Measurements from ENCODE around the gene MARCHF2. TPM values are rescaled to one million over a fixed set of nuclear protein-coding genes. Genes with fewer than 3 reads are reported as not detected.

MARCHF2 gene
- polyA plus RNA-seq, 4 donors = 11.4 to 20.8 (median 15.7) TPM

DNA sequence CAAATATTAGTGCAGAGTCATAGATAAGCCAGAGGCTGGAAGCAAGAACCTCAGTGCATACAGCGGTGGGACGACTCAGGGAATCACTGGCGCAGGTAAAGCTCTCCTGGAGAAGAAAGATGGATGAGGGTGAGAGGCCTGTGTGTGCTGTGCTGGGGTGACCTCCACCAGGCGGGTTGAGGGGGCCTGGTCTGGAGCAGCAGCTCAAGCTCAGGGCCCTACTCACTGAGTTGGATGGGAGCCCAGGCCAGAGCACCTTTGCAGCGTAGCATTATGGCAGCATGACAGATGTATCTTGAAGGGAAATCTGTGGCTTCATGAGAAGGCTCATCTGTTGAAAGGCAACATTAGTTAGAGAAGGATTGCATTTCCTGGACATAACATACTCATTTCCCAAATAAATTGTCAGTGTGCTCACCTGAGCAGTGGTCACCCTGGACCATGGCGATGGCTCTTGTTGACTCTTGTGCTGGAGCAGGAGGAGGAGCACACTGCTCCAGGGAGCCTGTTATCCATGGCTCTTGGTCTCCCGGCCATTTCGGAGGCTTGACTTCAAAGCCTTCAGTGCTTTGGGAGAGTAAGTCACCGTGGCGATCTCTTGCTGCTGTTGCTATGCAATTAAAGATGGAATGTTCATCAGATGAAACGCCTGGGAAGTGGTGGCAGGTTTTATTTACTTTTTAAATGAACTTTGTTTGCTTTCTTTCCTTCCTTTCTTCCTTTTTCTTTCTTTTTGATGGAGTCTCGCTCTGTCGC lies 56.7 kb downstream of the MARCHF2 start:
- no peak for DNase-seq (ENCODE audit: low read depth in 4 of 4, low spot score in 2 of 4)

DNA sequence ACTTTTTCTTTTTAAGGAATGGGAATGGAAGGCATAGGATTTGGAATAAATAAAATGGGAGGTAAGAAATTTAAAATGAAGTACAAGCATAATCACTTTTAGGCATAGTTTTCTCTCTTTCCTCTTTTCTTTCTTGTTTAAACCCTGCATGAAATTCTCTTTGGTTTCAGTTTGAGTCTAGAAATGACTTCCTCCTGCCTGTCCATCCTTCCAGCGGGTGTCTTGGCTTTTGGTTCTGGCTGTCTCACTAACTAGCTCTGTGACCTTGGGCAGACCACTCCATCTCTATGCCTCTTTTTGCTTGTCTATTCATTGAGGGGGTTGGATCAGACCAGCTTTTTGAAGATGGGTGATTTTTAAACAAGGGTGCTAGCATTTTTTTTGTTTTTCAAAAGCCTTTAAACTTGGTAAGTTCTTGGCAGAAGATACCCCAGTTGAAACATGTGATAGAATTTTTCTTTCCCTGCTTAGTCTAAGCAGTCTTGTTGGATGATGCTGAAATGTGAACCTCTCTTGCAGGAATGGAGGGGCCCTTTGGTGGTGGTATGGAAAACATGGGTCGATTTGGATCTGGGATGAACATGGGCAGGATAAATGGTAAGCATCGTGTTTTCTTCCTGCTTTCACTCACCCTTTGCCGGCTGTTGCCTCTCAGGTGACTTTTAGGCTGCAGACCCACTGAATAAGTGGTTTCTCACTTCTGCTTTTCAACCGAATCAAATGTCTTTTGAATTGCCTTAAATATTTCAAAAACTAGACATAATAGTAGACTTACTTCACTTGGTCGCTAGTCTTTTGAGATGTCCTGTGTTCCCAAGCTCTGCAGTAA lies 60.8 kb downstream of the MARCHF2 start:
- no peak for DNase-seq (ENCODE audit: low read depth in 4 of 4, low spot score in 2 of 4)

DNA sequence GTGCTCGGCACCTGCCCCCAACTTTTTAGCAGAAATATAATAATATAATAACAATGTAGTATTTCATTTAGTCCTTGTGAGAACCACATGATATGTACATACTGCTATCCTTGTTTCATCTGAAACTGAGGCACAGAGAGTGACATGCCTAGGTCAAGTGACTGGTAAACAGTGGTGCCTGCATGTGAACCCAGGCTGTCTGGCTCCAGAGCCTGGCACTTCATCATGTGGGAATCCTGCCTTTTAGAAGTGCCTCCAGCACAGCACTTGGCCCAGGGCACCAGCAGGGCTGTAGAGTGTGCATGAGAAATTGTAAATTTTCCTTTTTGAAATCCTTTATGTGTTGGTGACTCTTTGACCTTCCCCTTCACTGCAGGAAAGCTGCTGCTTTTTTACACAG lies 61.9 kb downstream of the MARCHF2 start:
- DNase-seq (ENCODE audit: low read depth in 4 of 4, low spot score in 2 of 4) = no peak

- DNase-seq (ENCODE audit: low read depth in 4 of 4, low spot score in 2 of 4) = no peak
Observed at GRCh38 chr19:8476524-8476923, 63.4 kb downstream of the MARCHF2 start.

- DNase-seq (ENCODE audit: low read depth in 4 of 4, low spot score in 2 of 4) = no peak
Observed at GRCh38 chr19:8477889-8478288, 64.8 kb downstream of the MARCHF2 start.

GRCh38 chr19:8478598-8478997 lies 65.5 kb downstream of the MARCHF2 start:
- DNase-seq (ENCODE audit: low read depth in 4 of 4, low spot score in 2 of 4) = no peak

- DNase-seq (ENCODE audit: low read depth in 4 of 4, low spot score in 2 of 4) = no peak
Observed at GRCh38 chr19:8481201-8481600, 68.1 kb downstream of the MARCHF2 start.

DNA sequence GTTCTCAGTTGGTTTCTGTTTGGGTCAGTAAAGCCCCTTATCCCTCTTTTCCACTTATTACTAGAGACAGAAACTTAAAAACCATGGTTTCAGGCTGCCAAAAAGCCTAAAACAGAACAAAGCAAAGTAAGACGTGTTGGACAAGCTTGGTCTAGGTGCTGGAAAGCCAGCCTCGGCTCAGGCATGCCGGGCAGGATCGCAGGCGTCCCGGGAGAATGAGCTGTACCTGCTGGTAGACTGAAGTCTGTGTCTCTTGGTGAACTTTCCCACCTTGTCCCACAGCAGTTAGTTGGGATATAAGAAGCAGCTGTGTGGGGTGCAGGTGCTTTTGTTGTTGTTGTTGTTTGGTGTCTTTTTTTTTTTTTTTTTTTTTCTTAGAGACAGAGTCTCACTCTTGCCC lies 68.5 kb downstream of the MARCHF2 start:
- no peak for DNase-seq (ENCODE audit: low read depth in 4 of 4, low spot score in 2 of 4)

DNA sequence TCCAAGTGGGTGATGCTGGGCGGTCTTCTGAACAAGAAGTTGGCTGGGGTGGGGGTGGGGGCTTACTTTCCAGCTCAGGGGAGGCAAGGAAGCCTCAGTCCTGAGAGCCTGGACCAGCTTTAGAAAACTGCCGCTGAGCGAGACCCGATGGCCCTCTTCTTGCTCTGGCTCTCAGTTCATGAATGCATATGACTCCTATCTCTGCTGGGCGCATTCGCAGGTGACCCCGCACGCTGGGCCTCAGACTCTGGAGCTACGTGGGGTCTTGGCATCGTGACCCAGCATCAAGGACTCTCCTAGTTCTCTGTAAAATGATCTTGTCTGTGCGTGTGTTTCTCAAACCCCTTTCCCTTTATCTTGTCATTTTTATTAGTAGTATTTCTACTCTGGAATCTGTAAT lies 69.6 kb downstream of the MARCHF2 start:
- DNase-seq (ENCODE audit: low read depth in 4 of 4, low spot score in 2 of 4) = no peak

DNA sequence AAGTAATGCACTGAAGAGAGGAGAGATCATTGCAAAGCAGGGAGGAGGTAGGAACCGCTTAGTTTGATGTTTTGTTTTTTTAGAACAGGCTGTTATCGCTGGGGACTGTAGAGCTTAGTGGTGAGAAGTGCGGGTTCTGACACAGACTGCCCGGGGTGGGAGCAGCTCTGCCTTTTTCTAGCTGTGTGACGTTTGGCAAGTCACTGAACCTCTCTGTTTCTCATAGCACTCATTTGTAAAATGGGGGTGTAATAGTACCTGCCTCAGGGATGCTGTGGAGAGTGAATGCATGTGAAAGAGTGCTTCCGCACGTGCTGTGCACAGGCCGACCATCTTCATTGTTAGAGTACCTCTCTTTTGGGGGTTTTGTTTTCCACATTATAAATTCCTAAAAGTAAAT lies 70.1 kb downstream of the MARCHF2 start:
- DNase-seq (ENCODE audit: low read depth in 4 of 4, low spot score in 2 of 4) = no peak

GRCh38 chr19:8484331-8484894 lies 71.3 kb downstream of the MARCHF2 start:
- no peak for DNase-seq (ENCODE audit: low read depth in 4 of 4, low spot score in 2 of 4)

DNA sequence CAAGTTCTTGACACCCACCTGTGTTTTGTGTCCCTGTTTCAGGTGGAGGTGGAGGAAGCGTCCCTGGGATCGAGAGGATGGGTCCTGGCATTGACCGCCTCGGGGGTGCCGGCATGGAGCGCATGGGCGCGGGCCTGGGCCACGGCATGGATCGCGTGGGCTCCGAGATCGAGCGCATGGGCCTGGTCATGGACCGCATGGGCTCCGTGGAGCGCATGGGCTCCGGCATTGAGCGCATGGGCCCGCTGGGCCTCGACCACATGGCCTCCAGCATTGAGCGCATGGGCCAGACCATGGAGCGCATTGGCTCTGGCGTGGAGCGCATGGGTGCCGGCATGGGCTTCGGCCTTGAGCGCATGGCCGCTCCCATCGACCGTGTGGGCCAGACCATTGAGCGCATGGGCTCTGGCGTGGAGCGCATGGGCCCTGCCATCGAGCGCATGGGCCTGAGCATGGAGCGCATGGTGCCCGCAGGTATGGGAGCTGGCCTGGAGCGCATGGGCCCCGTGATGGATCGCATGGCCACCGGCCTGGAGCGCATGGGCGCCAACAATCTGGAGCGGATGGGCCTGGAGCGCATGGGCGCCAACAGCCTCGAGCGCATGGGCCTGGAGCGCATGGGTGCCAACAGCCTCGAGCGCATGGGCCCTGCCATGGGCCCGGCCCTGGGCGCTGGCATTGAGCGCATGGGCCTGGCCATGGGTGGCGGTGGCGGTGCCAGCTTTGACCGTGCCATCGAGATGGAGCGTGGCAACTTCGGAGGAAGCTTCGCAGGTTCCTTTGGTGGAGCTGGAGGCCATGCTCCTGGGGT lies 72.7 kb downstream of the MARCHF2 start:
- DNase-seq (ENCODE audit: low read depth in 4 of 4, low spot score in 2 of 4) = no peak

DNA sequence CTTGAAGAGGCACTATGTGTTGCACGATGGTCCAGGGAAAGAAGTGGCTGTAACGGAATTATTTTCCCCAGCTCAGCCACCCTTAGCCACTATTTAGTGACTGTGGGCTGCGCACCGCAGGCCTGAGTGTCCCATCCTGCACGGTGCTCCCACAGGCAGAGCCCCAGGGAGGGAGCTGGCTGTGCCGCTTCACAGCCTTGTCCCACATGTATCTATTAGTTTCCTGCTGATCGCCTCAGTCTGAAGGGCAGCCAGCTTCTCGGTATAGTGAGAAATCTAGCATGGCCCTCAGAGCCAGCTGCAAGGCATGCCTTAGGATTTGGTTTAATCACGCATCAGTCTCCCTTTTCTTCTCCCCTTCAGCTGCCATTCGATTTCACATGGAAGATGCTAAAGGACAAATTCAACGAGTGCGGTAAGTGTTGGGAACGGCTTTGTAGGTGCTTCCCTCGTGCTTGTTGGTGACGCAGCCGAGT lies 73.6 kb downstream of the MARCHF2 start:
- DNase-seq (ENCODE audit: low read depth in 4 of 4, low spot score in 2 of 4) = no peak

GRCh38 chr19:8487137-8487851 lies 74.2 kb downstream of the MARCHF2 start:
- DNase-seq (ENCODE audit: low read depth in 4 of 4, low spot score in 2 of 4) = no peak

DNA sequence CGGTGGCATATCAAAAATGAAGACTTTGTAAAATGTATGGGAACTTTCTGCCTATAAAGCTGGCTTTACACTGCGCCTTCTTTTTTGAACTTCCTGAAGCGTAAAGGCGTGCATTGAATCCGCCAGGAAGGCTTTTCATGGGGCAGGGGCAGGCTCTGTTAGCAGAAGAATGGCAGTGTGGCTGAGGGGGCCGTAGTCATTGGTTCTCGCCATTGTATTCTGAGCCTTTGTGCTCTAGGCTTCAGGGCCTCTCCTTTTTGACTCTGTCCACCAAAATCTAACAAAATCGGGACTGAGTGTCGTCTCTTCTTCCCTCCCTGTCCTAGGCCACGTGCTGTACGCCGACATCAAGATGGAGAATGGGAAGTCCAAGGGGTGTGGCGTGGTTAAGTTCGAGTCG lies 75.3 kb downstream of the MARCHF2 start:
- DNase-seq (ENCODE audit: low read depth in 4 of 4, low spot score in 2 of 4) = no peak

Other genes with a start within 250 kb of the MARCHF2 start
- 10 to 100 TPM; 33.5 to 53.5 (median 49.1) TPM for gene CERS4, start 203.9 kb upstream of the MARCHF2 start, polyA plus RNA-seq (ENCODE audit: insufficient read length in 4 of 4)
- 10 to 100 TPM; 30.0 to 47.7 (median 39.6) TPM for gene CD320, start 104.9 kb upstream of the MARCHF2 start, polyA plus RNA-seq (ENCODE audit: insufficient read length in 4 of 4)
- 10 to 100 TPM; 43.4 to 69.9 (median 54.2) TPM for gene NDUFA7, start 91.9 kb upstream of the MARCHF2 start, polyA plus RNA-seq (ENCODE audit: insufficient read length in 4 of 4)
- gene RPS28, start 91.8 kb upstream of the MARCHF2 start, polyA plus RNA-seq (ENCODE audit: insufficient read length in 4 of 4) = 100 to 1,000 TPM; 436 to 644 (median 479) TPM
- gene KANK3, start 70.0 kb upstream of the MARCHF2 start, polyA plus RNA-seq (ENCODE audit: insufficient read length in 4 of 4) = 10 to 100 TPM in 3 of 4 donors, 1 to 10 TPM in 1; 8.1 to 16.2 (median 14.4) TPM
- gene ANGPTL4, start 49.1 kb upstream of the MARCHF2 start, polyA plus RNA-seq (ENCODE audit: insufficient read length in 4 of 4) = 1 to 10 TPM; 1.9 to 4.9 (median 3.1) TPM
- gene RAB11B, start 22.9 kb upstream of the MARCHF2 start, polyA plus RNA-seq (ENCODE audit: insufficient read length in 4 of 4) = 100 to 1,000 TPM; 121 to 180 (median 168) TPM
- gene HNRNPM, start 31.7 kb downstream of the MARCHF2 start, polyA plus RNA-seq (ENCODE audit: insufficient read length in 4 of 4) = 100 to 1,000 TPM; 354 to 431 (median 393) TPM
- gene PRAM1, start 89.3 kb downstream of the MARCHF2 start, polyA plus RNA-seq (ENCODE audit: insufficient read length in 4 of 4) = 1 to 10 TPM in 3 of 4 donors, under 1 TPM in 1; 0.70 to 3.0 (median 1.9) TPM
- 10 to 100 TPM; 16.9 to 35.9 (median 25.8) TPM for gene ZNF414, start 100.9 kb downstream of the MARCHF2 start, polyA plus RNA-seq (ENCODE audit: insufficient read length in 4 of 4)
- gene MYO1F, start 164.1 kb downstream of the MARCHF2 start, polyA plus RNA-seq (ENCODE audit: insufficient read length in 4 of 4) = 10 to 100 TPM in 2 of 4 donors, 1 to 10 TPM in 2; 4.3 to 13.3 (median 8.7) TPM
- gene ADAMTS10, start 197.4 kb downstream of the MARCHF2 start, polyA plus RNA-seq (ENCODE audit: insufficient read length in 4 of 4) = 10 to 100 TPM; 24.8 to 60.2 (median 43.2) TPM
- not detected for gene NFILZ, start 217.3 kb downstream of the MARCHF2 start, polyA plus RNA-seq (ENCODE audit: insufficient read length in 4 of 4)

All from left renal cortex interstitium (tissue), 4 donors.